HG03280 (cell line): ENCODE data around the gene CTDP1.

Experiments
- ATAC-seq: cut with Tn5 transposase; IDR thresholded peaks from one replicate; pipeline ENCODE4 v1.9.1; 2021; ENCODE audit warnings: mild to moderate bottlenecking, moderate library complexity; ENCODE audit not compliant: unreplicated experiment

CTDP1 gene

GRCh38 chr18:79778291-79778791 lies 98.7 kb downstream of the CTDP1 start:
- no peak for ATAC-seq

DNA sequence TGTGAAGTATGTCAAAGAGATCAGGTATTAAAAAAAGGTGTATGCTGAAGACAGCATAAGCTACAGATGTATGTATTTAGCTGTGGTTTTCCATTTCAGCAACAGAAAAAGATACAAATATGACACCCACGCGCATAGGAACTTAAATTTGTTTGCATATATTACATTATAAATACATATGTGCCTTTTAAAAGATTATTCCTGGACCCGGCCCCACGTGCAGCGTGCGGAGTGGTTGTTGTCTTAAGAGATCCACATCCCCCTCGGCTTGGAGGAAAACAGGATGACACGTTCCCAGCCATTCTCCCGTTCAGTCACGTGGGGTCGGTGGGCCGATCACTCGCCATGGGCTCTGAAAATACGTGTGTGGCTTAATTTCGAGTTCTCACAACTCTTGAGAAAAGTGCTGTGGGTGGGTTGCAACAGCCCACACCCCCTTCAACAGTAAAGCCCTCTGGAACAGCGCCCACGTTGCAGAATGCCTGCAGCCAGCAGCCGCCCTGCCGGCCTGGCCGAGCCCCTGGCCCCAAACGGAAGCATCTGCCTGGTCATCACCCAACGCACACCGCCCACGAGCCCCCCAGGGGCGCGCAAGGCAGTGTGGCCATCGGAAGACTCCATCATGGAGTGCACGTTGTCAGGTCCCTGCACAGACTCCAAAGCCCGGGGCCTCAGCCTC lies 99.6 kb downstream of the CTDP1 start:
- ATAC-seq, result no peak

- no peak for ATAC-seq
These were observed 100.1 kb downstream of the CTDP1 start for GRCh38 chr18:79779700-79780190.

DNA sequence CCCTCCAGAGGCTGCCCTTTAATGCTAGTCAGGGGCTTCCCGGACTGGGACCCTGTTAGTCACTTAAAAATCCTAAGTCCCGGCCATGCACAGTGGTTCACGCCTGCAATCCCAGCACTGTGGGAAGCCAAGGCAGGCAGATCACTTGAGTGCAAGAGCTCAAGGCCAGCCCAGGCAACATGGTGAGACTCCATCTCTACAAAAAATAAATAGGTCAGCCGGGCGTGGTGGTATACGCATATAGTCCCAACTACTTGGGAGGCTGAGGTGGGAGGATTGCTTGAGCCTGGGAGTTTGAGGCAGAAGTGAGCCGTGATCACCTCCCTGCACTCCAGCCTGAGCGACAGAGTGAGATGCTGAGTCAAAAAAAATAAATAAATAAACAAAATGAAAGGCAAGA lies 100.9 kb downstream of the CTDP1 start:
- ATAC-seq, result no peak

DNA sequence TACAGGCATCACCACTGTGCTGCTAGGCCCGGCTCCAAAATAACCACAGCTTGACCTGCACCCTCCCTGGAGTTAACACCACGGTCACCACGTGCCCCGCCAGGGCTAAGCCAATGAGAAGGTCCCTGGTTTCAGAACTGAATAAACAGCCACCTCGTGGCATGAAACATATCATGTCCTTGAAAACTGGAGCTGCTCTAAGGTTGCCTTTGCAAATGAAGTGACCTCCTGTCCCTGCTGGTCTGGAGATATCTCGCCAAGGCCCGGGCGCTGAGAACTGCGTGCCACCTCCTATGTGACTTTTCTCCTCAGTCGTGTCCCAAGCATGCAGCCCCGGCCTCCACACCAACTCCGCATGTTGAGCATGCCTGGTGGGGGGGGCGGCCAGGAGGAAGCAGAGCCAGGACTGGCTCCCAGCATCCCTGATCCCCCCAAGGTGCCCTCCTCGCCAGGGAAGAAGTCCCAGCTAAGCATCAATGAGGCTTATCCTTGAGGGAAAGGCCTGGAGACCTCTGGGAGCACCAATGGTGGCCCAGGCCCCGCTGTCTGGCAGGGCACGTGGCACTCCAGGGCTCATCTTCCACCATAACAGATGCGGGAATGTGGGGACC lies 101.8 kb downstream of the CTDP1 start:
- ATAC-seq, result no peak

GRCh38 chr18:79782566-79783308 lies 103.1 kb downstream of the CTDP1 start:
- no peak for ATAC-seq

GRCh38 chr18:79784071-79784913 lies 104.7 kb downstream of the CTDP1 start:
- ATAC-seq, result no peak

DNA sequence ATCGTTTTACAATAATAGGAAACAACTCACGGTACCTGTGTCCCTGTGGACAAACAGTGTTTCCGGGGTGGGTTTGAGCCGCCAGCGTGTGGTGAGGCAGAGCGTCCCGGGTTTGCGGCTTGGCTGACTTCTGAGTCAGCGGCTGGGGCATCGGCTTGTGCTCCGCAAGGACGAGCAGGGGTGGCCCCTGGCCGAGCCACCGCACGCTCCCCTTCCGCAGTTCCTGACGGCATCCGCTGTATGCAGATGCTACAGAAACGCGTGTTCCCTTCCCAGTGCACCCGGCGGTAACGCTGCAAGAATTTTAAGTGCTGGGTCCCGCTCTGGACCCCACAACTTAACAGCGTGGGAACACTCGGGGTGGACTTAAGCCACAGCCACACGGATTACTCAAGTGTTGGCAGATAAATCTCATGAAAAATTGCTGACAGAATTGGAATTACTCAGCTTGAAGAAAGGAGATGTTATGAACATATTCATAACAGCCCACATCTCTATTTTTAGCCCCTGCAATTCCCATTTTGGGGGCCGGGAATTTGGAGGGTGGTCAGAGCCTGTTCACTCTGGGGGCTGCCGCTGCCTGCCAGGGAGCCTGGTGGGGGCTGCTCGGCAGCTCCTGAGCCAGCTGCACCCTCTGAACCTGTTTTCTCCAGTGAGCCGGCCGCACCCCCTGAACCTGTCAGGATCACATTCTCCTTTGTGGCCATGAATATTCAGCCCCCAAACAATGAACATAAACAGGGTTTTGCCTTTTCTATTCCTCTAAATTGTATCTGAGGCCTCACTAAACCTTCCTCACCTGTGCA lies 105.6 kb downstream of the CTDP1 start:
- ATAC-seq, result no peak

- no peak for ATAC-seq
These were observed 106.2 kb downstream of the CTDP1 start for GRCh38 chr18:79785831-79786230.

DNA sequence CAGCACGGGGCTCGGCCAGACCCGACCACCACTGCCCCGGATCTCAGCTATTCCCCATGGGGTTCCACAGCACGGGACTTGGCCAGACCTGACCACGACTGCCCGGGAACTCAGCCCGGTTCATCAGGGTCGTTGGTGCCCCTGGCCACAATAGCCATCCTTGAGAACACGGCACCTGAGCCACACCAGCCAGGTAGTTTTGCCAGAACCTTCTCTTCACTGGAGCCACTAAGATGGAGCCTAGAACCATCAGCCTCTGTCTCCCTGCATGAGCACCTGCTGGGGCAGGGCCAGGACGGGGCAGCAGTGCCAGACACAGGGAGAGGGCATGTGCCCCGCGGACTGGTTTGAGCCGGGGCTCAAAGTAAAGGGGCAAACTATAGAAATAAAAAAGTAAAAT lies 106.7 kb downstream of the CTDP1 start:
- ATAC-seq, result no peak

DNA sequence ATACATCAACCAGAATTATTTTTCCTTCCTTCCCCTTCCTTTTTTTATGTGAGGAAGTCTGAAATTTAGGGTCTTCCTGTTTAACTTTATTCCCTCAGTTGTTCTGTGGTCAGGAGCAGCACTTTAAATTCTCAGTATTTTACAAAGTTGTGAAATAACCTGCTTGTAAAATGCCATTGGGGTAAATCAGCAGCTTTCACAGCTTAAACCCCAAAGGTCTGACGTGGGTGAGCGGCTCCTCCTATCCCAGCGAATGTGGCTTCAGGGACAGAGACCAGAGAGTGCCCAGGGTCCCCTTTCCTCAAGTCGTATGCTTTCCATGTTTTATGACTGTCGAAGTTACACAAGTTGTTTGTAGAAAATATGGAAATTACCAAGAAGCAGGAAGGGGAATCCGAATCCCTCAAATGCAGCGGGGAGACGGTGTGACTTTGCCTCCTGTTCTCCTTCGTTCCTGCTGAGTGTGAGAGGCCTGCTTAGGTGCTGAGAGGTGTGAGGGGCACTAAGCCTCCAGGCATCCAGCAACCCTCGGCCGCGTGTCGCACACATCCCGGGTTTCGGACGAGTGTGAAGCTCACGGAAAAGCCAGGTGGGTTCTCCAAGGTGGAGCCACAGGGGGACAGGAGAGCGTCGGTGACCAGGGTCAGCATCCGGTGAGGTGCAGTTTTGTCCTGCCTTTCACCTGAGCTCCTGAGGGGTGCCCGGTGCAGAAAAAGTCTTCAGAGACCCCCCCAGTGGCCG lies 107.4 kb downstream of the CTDP1 start:
- ATAC-seq, result no peak

DNA sequence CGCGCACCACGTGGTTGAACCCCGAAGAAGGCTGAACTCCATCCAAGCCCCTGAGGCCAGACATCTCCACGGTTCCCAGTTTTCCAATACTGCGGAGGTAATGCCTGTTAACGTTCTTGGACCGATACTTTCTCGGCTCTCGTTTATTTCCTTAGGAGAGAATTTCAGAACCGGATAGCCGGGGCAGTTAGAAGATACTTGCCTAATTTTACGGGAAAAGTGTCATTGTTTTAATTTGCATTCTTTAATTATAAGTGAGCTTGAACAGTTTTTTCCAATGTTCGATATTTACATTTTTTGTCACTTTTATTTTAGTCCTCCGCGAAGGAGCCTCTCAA lies 107.9 kb downstream of the CTDP1 start:
- no peak for ATAC-seq

DNA sequence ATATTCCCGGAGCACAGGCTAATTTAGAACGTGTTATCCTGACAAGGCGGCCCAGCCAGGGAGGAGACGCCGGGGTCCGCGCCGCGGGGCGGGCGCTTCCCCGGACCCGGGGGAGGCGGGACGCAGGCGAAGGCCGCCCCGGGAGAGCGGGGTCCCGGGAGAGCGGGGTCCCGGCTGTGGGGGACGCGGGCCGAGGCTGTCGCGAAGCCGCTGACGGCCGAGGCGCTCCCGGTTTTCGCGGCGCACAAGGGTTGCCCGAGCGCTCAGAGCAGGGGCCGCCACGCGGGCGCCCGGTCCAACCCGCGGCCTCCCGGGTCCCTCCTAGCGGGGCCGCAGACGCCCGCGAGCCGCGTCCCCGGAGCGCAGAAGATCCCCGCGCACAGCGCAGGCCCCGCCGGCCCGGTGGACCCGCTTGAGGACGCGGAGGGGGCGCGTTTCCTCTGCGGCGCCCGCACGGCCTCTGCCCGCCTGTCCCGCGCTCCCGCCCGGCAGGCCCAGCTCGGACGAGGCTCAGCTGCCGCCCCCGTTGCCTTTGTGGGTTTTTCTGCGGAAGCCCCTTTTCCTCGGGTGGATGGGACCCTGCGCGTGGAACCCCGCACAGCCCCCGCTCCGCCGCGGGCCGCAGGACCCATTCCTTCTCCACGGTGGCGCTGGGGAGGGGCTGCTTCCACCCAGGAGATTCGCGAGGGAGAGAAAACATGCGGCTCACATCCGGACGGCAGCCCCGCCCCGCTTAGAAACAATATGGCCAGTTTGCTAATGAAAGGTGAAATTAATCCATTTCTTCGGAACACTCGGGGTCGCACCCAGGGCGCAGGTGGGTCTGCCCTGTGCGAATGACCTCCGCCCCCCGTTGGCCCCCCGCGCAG lies 108.5 kb downstream of the CTDP1 start:
- ATAC-seq, result no peak

DNA sequence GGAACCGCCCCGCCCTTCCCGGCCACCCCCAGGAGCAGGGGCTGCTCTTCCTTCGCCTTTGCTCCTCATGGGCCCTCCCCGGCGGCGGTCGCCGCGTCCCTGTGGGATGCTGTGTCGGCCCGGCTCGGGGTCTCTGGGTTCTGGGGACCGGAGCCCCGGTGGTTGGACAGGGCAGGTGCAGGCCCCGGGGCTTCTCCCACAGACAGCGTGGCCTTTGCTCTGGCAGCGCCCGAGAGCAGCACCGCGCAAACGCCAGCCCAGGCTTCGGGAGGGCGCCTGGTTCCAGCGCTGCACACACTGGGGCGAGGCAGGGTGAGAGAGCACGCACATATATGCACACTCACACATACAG lies 109.1 kb downstream of the CTDP1 start:
- ATAC-seq, result no peak

GRCh38 chr18:79789091-79789891 lies 109.7 kb downstream of the CTDP1 start:
- no peak for ATAC-seq

GRCh38 chr18:79789901-79790890 lies 110.6 kb downstream of the CTDP1 start:
- ATAC-seq, result no peak
